ENCODE results near the gene EGFLAM. TPM values are rescaled to one million over a fixed set of nuclear protein-coding genes. Genes with fewer than 3 reads are reported as not detected.

EGFLAM gene
- total RNA-seq, 3 donors from 2014 or later = not detected

- no peak for DNase-seq
- H3K27me3 Mint-ChIP-seq (ENCODE audit: low read depth) = peaks cover 18% of the 10 kb centered on the region
- no peaks in the 10 kb centered on the region for H3K4me1 Mint-ChIP-seq (ENCODE audit: low read depth)
- no peak overlapping the region for H3K4me3 Mint-ChIP-seq
- no peak for ATAC-seq
- H3K9me3 Mint-ChIP-seq = no peaks in the 10 kb centered on the region
- H3K36me3 Mint-ChIP-seq (ENCODE audit: insufficient read depth) = no peaks in the 10 kb centered on the region
Observed at GRCh38 chr5:38509185-38509584, 250.8 kb downstream of the EGFLAM start.
